IMR-90 (cell line): ENCODE data around the gene SYNGR1. TPM values are rescaled to one million over a fixed set of nuclear protein-coding genes. Genes with fewer than 3 reads are reported as not detected.

ENCODE experiments used
- ATAC-seq: fragments of 200-7000 bp; cut with Tn5 transposase; 2 replicates; pipeline ENCODE4 v1.9.1; 2020; ENCODE audit warnings: low read depth, mild to moderate bottlenecking, moderate library complexity
- BruUV-seq: library from RNA; stranded (reverse); fragments of 400-500 nt; replicated peaks from 2 replicates; lab custom pipeline; 2021; lab: Mats Ljungman, UMichigan
- CTCF ChIA-PET: fragments of 300-600 bp; formaldehyde crosslinking; extraction: SDS; loops from one replicate; lab custom pipeline; 2021; ENCODE audit warnings: antibody characterized with exemption; lab: Yijun Ruan, JAX
- POLR2A ChIA-PET: fragments of 300-600 bp; sonication (Branson Sonifier 250); formaldehyde crosslinking; loops from one replicate; lab custom pipeline; 2022; ENCODE audit warnings: antibody characterized with exemption; ENCODE audit not compliant: unreplicated experiment; lab: Charles Lee
- DNase-seq: peaks from one replicate; pipeline ENCODE4 v3.0.0; 2013
- H2AFZ ChIP-seq: replicated peaks from 2 replicates; pipeline ENCODE3; 2013; ENCODE audit warnings: low read length, mild to moderate bottlenecking; ENCODE audit not compliant: poor library complexity
- H2AK5ac ChIP-seq: 2 replicates; pipeline ENCODE4 v1.6.1; 2013; ENCODE audit warnings: low read depth, low read length, inconsistent platforms
- H2AK9ac ChIP-seq: replicated peaks from 2 replicates; pipeline ENCODE3; 2013; ENCODE audit warnings: mild to moderate bottlenecking, low read depth, low read length, moderate library complexity; ENCODE audit not compliant: poor library complexity
- H2BK120ac ChIP-seq: 2 replicates; pipeline ENCODE4 v1.6.1; 2013; ENCODE audit warnings: low read depth, low read length, inconsistent platforms
- H2BK15ac ChIP-seq: 3 replicates; pipeline ENCODE4 v1.6.1; 2013; ENCODE audit warnings: low read depth, low read length, inconsistent platforms
- H2BK20ac ChIP-seq: 2 replicates; pipeline ENCODE4 v1.6.1; 2013; ENCODE audit warnings: low read depth, mild to moderate bottlenecking, inconsistent platforms, low read length, moderate library complexity
- H2BK5ac ChIP-seq: 2 replicates; pipeline ENCODE4 v1.6.1; 2013; ENCODE audit warnings: mild to moderate bottlenecking, low read depth, low read length, inconsistent platforms; ENCODE audit not compliant: poor library complexity, severe bottlenecking
- H3K14ac ChIP-seq: replicated peaks from 2 replicates; pipeline ENCODE4 v1.6.1; 2013; ENCODE audit warnings: low read depth, low read length, inconsistent platforms
- H3K18ac ChIP-seq: 2 replicates; pipeline ENCODE4 v1.6.1; 2013; ENCODE audit warnings: low read depth, low read length, control low read depth
- H3K23ac ChIP-seq: 2 replicates; pipeline ENCODE4 v1.6.1; 2013; ENCODE audit warnings: low read depth, low read length, inconsistent platforms
- H3K27ac ChIP-seq: 2 replicates; pipeline ENCODE4 v1.5.1; 2013; ENCODE audit warnings: mild to moderate bottlenecking, control low read depth, low read length; ENCODE audit not compliant: insufficient read depth
- H3K27me3 ChIP-seq: 2 replicates; pipeline ENCODE4 v1.6.1; 2013; ENCODE audit warnings: low read length; ENCODE audit not compliant: control insufficient read depth, insufficient read depth
- H3K36me3 ChIP-seq: 2 replicates; pipeline ENCODE4 v1.6.1; 2013; ENCODE audit warnings: low read length, mixed read lengths; ENCODE audit not compliant: control insufficient read depth, insufficient read depth
- H3K4ac ChIP-seq: 2 replicates; pipeline ENCODE4 v1.6.1; 2013; ENCODE audit warnings: low read depth, low read length, inconsistent platforms
- H3K4me1 ChIP-seq: 2 replicates; pipeline ENCODE4 v1.6.1; 2013; ENCODE audit warnings: low read length, mixed read lengths; ENCODE audit not compliant: control insufficient read depth, insufficient read depth
- H3K4me2 ChIP-seq: 2 replicates; pipeline ENCODE4 v1.6.1; 2013; ENCODE audit warnings: low read depth, mild to moderate bottlenecking, control low read depth, low read length, moderate library complexity
- H3K4me3 ChIP-seq: 2 replicates; pipeline ENCODE4 v1.5.1; 2013; ENCODE audit warnings: low read depth, mild to moderate bottlenecking, control low read depth, low read length, moderate library complexity; ENCODE audit not compliant: insufficient read depth
- H3K56ac ChIP-seq: 2 replicates; pipeline ENCODE4 v1.6.1; 2013; ENCODE audit warnings: low read length, inconsistent platforms; ENCODE audit not compliant: insufficient read depth; ENCODE audit errors: extremely low read depth
- H3K79me1 ChIP-seq, 2 experiments: 2 replicates each; pipeline ENCODE4 v1.6.1; 2013; ENCODE audit warnings: low read length in 2 of 2, inconsistent platforms in 1 of 2, low read depth in 1 of 2
- H3K9ac ChIP-seq: 2 replicates; pipeline ENCODE4 v1.6.1; 2013; ENCODE audit warnings: low read depth, low read length, control low read depth
- H3K9me1 ChIP-seq: 2 replicates; pipeline ENCODE4 v1.6.1; 2013; ENCODE audit warnings: low read length, inconsistent platforms; ENCODE audit not compliant: insufficient read depth
- H3K9me3 ChIP-seq: 2 replicates; pipeline ENCODE4 v1.6.1; 2013; ENCODE audit warnings: low read length; ENCODE audit not compliant: control insufficient read depth, insufficient read depth
- H4K20me1 ChIP-seq: 2 replicates; pipeline ENCODE4 v1.6.1; 2013; ENCODE audit warnings: low read length, inconsistent platforms; ENCODE audit not compliant: insufficient read depth
- H4K5ac ChIP-seq: 2 replicates; pipeline ENCODE4 v1.6.1; 2013; ENCODE audit warnings: mild to moderate bottlenecking, low read depth, low read length, control low read depth
- H4K8ac ChIP-seq, 2 experiments: 2 replicates each; pipeline ENCODE4 v1.6.1; 2013; ENCODE audit warnings: low read depth in 2 of 2, low read length in 2 of 2, control low read depth in 1 of 2, inconsistent platforms in 1 of 2
- H4K91ac ChIP-seq: 2 replicates; pipeline ENCODE4 v1.6.1; 2013; ENCODE audit warnings: low read depth, low read length, inconsistent platforms; ENCODE audit not compliant: insufficient read depth
- BHLHE40 ChIP-seq: fragments of 150-350 bp; IDR thresholded peaks from 2 replicates; pipeline ENCODE4 v1.6.1; 2016; ENCODE audit warnings: mild to moderate bottlenecking, low read depth, low read length
- CEBPB ChIP-seq: IDR thresholded peaks from 2 replicates; pipeline ENCODE4 v1.6.1; 2012; ENCODE audit warnings: low read depth, low read length, improper control_type of control experiment
- CHD1 ChIP-seq: IDR thresholded peaks from 2 replicates; pipeline ENCODE4 v1.6.1; 2012; ENCODE audit warnings: low read depth, low read length, improper control_type of control experiment
- CTCF ChIP-seq: conservative IDR thresholded peaks from 2 replicates; pipeline ENCODE4 v1.5.1; 2012; ENCODE audit warnings: mild to moderate bottlenecking, low read depth, low read length, improper control_type of control experiment
- FOS ChIP-seq: fragments of 150-350 bp; IDR thresholded peaks from 2 replicates; pipeline ENCODE4 v1.6.1; 2016; ENCODE audit warnings: low read depth, low read length
- MAFK ChIP-seq: IDR thresholded peaks from 2 replicates; pipeline ENCODE4 v1.6.1; 2012; ENCODE audit warnings: low read depth, low read length, improper control_type of control experiment
- MAZ ChIP-seq: IDR thresholded peaks from 2 replicates; pipeline ENCODE4 v1.6.1; 2012; ENCODE audit warnings: low read depth, mild to moderate bottlenecking, low read length, improper control_type of control experiment, moderate library complexity, borderline replicate concordance
- MXI1 ChIP-seq: IDR thresholded peaks from 2 replicates; pipeline ENCODE4 v1.6.1; 2012; ENCODE audit warnings: low read depth, mild to moderate bottlenecking, low read length, moderate library complexity, borderline replicate concordance
- POLR2A ChIP-seq: IDR thresholded peaks from 2 replicates; pipeline ENCODE4 v1.6.1; 2012; ENCODE audit warnings: mild to moderate bottlenecking, low read depth, low read length
- RFX5 ChIP-seq: IDR thresholded peaks from 2 replicates; pipeline ENCODE4 v1.8.0; 2012; ENCODE audit warnings: low read depth, mild to moderate bottlenecking, low read length, moderate library complexity
- WGBS, 2 experiments: methylation state at CpG; one replicate each; pipeline versions ENCODE4 v1.1.5 to v1.1.7; 2013; ENCODE audit warnings: missing lambda C conversion rate in 2 of 2; ENCODE audit not compliant: insufficient read length in 1 of 2; ENCODE audit errors: extremely low coverage in 2 of 2; 5-methylcytosine and 5-hydroxymethylcytosine counted together
- dilution Hi-C: fragments of 300-500 bp; cut with HindIII; formaldehyde crosslinking; loops from one replicate; pipeline ENCODE4 v1.14.3; 2018; ENCODE audit warnings: low sequenced_read_pairs; ENCODE audit not compliant: unreplicated experiment
- in situ Hi-C: fragments of 300-500 bp; cut with MboI; formaldehyde crosslinking; loops from 3 replicates; pipeline ENCODE4 v1.14.3; 2019; ENCODE audit warnings: low sequenced_read_pairs, inconsistent platforms, mixed read lengths
- intact Hi-C: fragments of 100-400 bp; cut with micrococcal nuclease; formaldehyde crosslinking; loops from 2 replicates; pipeline ENCODE4 v1.10.0; 2022
- microRNA-seq, 2 experiments: library from miRNA; stranded (forward) in 1 of 2; unstranded in 1 of 2; fragments of 10-50 nt in 1 of 2; fragments of <30 nt in 1 of 2; gene quantifications in 1 of 2; microRNA quantifications in 1 of 2; one replicate each; pipeline versions ENCODE3 to v1.1.0; 2013 to 2020; ENCODE audit not compliant: insufficient read depth in 1 of 2, insufficient read length in 1 of 2, unreplicated experiment in 1 of 2
- polyA plus RNA-seq, 3 experiments: library from polyadenylated mRNA; depleted of rRNA; stranded (reverse); fragments of >200 nt; gene quantifications; 2 replicates each; pipeline ENCODE4 v1.2.3, GENCODE V29; 2012; ENCODE audit warnings: low replicate concordance in 1 of 3
- small RNA-seq, 5 experiments: library from RNA; depleted of rRNA; stranded (forward); fragments of <200 nt; gene quantifications; one replicate each; pipeline ENCODE3, GENCODE V24; 2012
- total RNA-seq: library from RNA; depleted of rRNA; stranded (reverse); fragments of >200 nt; gene quantifications from 2 replicates; pipeline ENCODE4 v1.2.3, GENCODE V29; 2012; rRNA removed

SYNGR1 gene
- total and polyA plus RNA-seq, 2 of the 4 experiments (the other 2 are of a cell fraction) = 6.3 to 81.5 TPM

GRCh38 chr22:39434721-39435120, 84.9 kb downstream of the SYNGR1 start:
- intact Hi-C loops = loop anchor here (10.0 kb wide), 1 partner anchor 60 kb away; no protein-coding TSS in a partner anchor

More at GRCh38 chr22:39434721-39435120, 84.9 kb downstream of the SYNGR1 start:
- Histone ChIP-seq H4K8ac (no peak overlapping the region), H3K27ac (no peak overlapping the region), H3K79me1 (no peaks in the 10 kb centered on the region), H3K14ac (no peak overlapping the region), H3K4me2 (no peak overlapping the region), H2AK5ac (no peak overlapping the region), H2BK5ac (no peak overlapping the region), H3K4ac (no peak overlapping the region), H3K9ac (no peak overlapping the region), H3K36me3 (peaks cover 25% of the 10 kb centered on the region), H3K18ac (no peak overlapping the region), H3K27me3 (no peaks in the 10 kb centered on the region), H3K9me3 (no peaks in the 10 kb centered on the region), H4K5ac (no peak overlapping the region), H2AK9ac (no peak overlapping the region), H2BK15ac (no peak overlapping the region), H3K9me1 (no peaks in the 10 kb centered on the region), H4K20me1 (no peaks in the 10 kb centered on the region; the same call in 1 of the 2 replicates), H3K4me1 (peaks cover 8% of the 10 kb centered on the region), H2BK20ac (no peak overlapping the region), H2BK120ac (no peak overlapping the region), H3K23ac (no peak overlapping the region), H3K56ac (no peak overlapping the region), H3K4me3 (no peak overlapping the region), H2AFZ (no peak overlapping the region), H4K91ac (no peak overlapping the region)
- TF ChIP-seq CEBPB (no peak), MAFK (no peak), RFX5 (no peak), BHLHE40 (no peak), MXI1 (no peak), POLR2A (no peak), CTCF (no peak), MAZ (no peak), CHD1 (no peak), FOS (no peak)
- ATAC-seq (no peak), DNase-seq (no peak)
- dilution Hi-C loops = no loop called here
- no TSS peak for BruUV-seq
- WGBS, 2 experiments = 83% methylated on average over 2 of the region's 6 CpGs; no CpG with 5 or more reads in 1 of the 2 experiments
- ChIA-PET CTCF (no interaction called here), POLR2A (interaction anchor here (0.5 to 0.6 kb wide), 2 partner anchors 41 to 89 kb away, joined by 3 to 25 read pairs; no protein-coding TSS in a partner anchor)
- in situ Hi-C loops = no loop called here

Small RNA genes within 50 kb of the gene (microRNA-seq; reads per million reads assigned to microRNA genes)
- gene SNORD43 (ENCODE audit: insufficient read depth, insufficient read length) (not detected), gene SNORD83A (ENCODE audit: insufficient read depth, insufficient read length) (137 reads per million, percentile 83 among the genes with 10 or more reads in this experiment), gene SNORD83B (ENCODE audit: insufficient read depth, insufficient read length) (not detected)

Small RNA genes within 50 kb of the gene (small RNA-seq; reads per million reads assigned to genes)
- 0 reads per million in 5 experiments for gene SNORD43
- gene SNORD83A = 373 to 32,282 (median 983) reads per million in 5 experiments
- gene SNORD83B = 0 reads per million in 5 experiments

Other genes with a start within 250 kb of the SYNGR1 start
- 0.56 and 0.90 TPM in 2 replicates for gene CBX7, start 197.3 kb upstream of the SYNGR1 start, total RNA-seq
- 3.4 and 3.6 TPM in 2 replicates for gene CBX7, start 197.3 kb upstream of the SYNGR1 start, polyA plus RNA-seq (2012; rRNA removed)
- gene PDGFB, start 105.0 kb upstream of the SYNGR1 start, total RNA-seq = not detected in 2 replicates
- gene PDGFB, start 105.0 kb upstream of the SYNGR1 start, polyA plus RNA-seq (2012; rRNA removed) = 0.07 and 0.09 TPM in 2 replicates
- 2,871 and 3,750 TPM in 2 replicates for gene RPL3, start 30.4 kb upstream of the SYNGR1 start, total RNA-seq
- 3,097 and 3,312 TPM in 2 replicates for gene RPL3, start 30.4 kb upstream of the SYNGR1 start, polyA plus RNA-seq (2012; rRNA removed)
- gene TAB1, start 49.8 kb downstream of the SYNGR1 start, total RNA-seq = 7.2 and 9.9 TPM in 2 replicates
- 18.8 and 26.0 TPM in 2 replicates for gene TAB1, start 49.8 kb downstream of the SYNGR1 start, polyA plus RNA-seq (2012; rRNA removed)
- 0.28 and 0.36 TPM in 2 replicates for gene MGAT3, start 107.0 kb downstream of the SYNGR1 start, total RNA-seq
- gene MGAT3, start 107.0 kb downstream of the SYNGR1 start, polyA plus RNA-seq (2012; rRNA removed) = 1.1 TPM in 2 replicates
- 9.7 and 12.2 TPM in 2 replicates for gene MIEF1, start 152.3 kb downstream of the SYNGR1 start, total RNA-seq
- 15.0 and 16.9 TPM in 2 replicates for gene MIEF1, start 152.3 kb downstream of the SYNGR1 start, polyA plus RNA-seq (2012; rRNA removed)
- 136 and 148 TPM in 2 replicates for gene ATF4, start 170.6 kb downstream of the SYNGR1 start, total RNA-seq
- 662 and 949 TPM in 2 replicates for gene ATF4, start 170.6 kb downstream of the SYNGR1 start, polyA plus RNA-seq (2012; rRNA removed)
- gene RPS19BP1, start 182.8 kb downstream of the SYNGR1 start, total RNA-seq = 33.0 and 33.6 TPM in 2 replicates
- 95.4 and 117 TPM in 2 replicates for gene RPS19BP1, start 182.8 kb downstream of the SYNGR1 start, polyA plus RNA-seq (2012; rRNA removed)
- under 0.01 TPM in 1 of 2 replicates, not detected in the other for gene CACNA1I, start 220.8 kb downstream of the SYNGR1 start, total RNA-seq
- 0.01 and 0.02 TPM in 2 replicates for gene CACNA1I, start 220.8 kb downstream of the SYNGR1 start, polyA plus RNA-seq (2012; rRNA removed)